ENCODE results near the gene FAM89A. TPM values are rescaled to one million over a fixed set of nuclear protein-coding genes. Genes with fewer than 3 reads are reported as not detected.

The FAM89A gene
- total RNA-seq, 1 experiment from 2014 or later = 23.6 TPM

DNA sequence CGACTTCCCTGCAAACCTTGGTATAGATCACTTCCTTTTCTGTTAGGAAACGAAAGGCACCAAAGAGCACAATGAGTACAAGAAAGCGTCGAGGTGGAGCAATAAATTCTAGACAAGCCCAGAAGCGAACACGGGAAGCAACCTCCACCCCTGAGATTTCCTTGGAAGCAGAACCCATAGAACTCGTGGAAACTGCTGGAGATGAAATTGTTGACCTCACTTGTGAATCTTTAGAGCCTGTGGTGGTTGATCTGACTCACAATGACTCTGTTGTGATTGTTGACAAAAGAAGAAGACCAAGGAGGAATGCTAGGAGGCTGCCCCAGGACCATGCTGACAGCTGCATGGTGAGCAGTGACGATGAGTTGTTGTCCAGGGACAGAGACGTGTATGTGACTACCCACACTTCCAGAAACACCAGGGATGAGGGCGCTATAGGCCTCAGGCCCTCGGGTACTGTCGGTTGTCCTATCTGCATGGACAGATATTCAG, 18.5 kb downstream of the FAM89A start:
- RAD21 ChIA-PET (ENCODE audit: low non-redundant PET in 1 of 2, low total read pairs in 2 of 2, uncharacterized antibody in 2 of 2, unreplicated experiment in 2 of 2) = no interaction called here
- H3K36me3 ChIP-seq (ENCODE audit: control insufficient read depth in 1 of 2, insufficient read depth in 2 of 2, low read length in 2 of 2) = no peaks in the 10 kb centered on the region
- H3K4me1 ChIP-seq (ENCODE audit: control insufficient read depth in 1 of 2, insufficient read depth in 2 of 2, low read length in 2 of 2) = no peaks in the 10 kb centered on the region
- H3K27ac ChIP-seq (ENCODE audit: low read depth, low read length) = no peak overlapping the region
- ATAC-seq = no peak
- DNase-seq (ENCODE audit: low read depth, low spot score) = no peak
- H3K9me2 ChIP-seq (ENCODE audit: insufficient read depth) = no peaks in the 10 kb centered on the region
- no peak overlapping the region for H3K9ac ChIP-seq (ENCODE audit: low read length)
- POLR2A ChIA-PET = no interaction called here
- CTCF ChIA-PET = no interaction called here
- no peaks in the 10 kb centered on the region for H3K27me3 ChIP-seq (ENCODE audit: insufficient read depth, low read length)
- no peak overlapping the region for H3K4me3 ChIP-seq (replicated peaks in 1 of 2; ENCODE audit: low read depth in 1 of 2, low read length in 2 of 2)
- no peak overlapping the region for H2AFZ ChIP-seq (ENCODE audit: low read depth, low read length, poor library complexity, severe bottlenecking)
- no peaks in the 10 kb centered on the region for H4K20me1 ChIP-seq (ENCODE audit: insufficient read depth)
- intact Hi-C loops (cut with micrococcal nuclease) = no loop called here
- H3K9me3 ChIP-seq (ENCODE audit: control insufficient read depth in 1 of 2, insufficient read depth in 1 of 2, low read depth in 1 of 2, low read length in 2 of 2) = no peaks in the 10 kb centered on the region
- no peak overlapping the region for H3K4me2 ChIP-seq (ENCODE audit: low read length)
- peaks cover 11% of the 10 kb centered on the region; the same call in 1 of the 2 replicates for H3K79me2 ChIP-seq (ENCODE audit: insufficient read depth, low read length)
- TF ChIP-seq, protein P1, sequence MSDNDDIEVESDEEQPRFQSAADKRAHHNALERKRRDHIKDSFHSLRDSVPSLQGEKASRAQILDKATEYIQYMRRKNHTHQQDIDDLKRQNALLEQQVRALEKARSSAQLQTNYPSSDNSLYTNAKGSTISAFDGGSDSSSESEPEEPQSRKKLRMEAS (IDR thresholded peaks at IDR 0.05) = no peak
- TF ChIP-seq CEBPB (IDR thresholded peaks at IDR 0.05; ENCODE audit: low read depth) (no peak), POLR2AphosphoS5 (IDR thresholded peaks at IDR 0.05; ENCODE audit: low read depth, low read length) (no peak), JUND (IDR thresholded peaks at IDR 0.05) (no peak), ZFX (IDR thresholded peaks at IDR 0.05) (no peak), CBX3 (IDR thresholded peaks at IDR 0.05; ENCODE audit: low read depth) (no peak), SP1 (IDR thresholded peaks at IDR 0.05; ENCODE audit: low read depth) (no peak), TCF7L2 (IDR thresholded peaks at IDR 0.05; ENCODE audit: borderline replicate concordance, extremely low read depth, insufficient read depth, insufficient read length) (no peak), EGR1 (IDR thresholded peaks at IDR 0.05; ENCODE audit: low read depth) (no peak), ELF1 (IDR thresholded peaks at IDR 0.05; ENCODE audit: borderline replicate concordance, low read depth) (no peak), RAD21 (IDR thresholded peaks at IDR 0.05; ENCODE audit: low read depth) (no peak), SRF (IDR thresholded peaks at IDR 0.05; ENCODE audit: low read depth) (no peak), SIN3A (IDR thresholded peaks at IDR 0.05; ENCODE audit: low read depth) (no peak), POLR2A (IDR thresholded peaks at IDR 0.05; ENCODE audit: borderline replicate concordance, extremely low read depth, insufficient read depth, insufficient read length) (no peak), EZH2phosphoT487 (IDR thresholded peaks at IDR 0.05; ENCODE audit: borderline replicate concordance) (no peak)
- TF ChIP-seq, protein P2, sequence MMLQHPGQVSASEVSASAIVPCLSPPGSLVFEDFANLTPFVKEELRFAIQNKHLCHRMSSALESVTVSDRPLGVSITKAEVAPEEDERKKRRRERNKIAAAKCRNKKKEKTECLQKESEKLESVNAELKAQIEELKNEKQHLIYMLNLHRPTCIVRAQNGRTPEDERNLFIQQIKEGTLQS (IDR thresholded peaks at IDR 0.05) = no peak
- TF ChIP-seq, protein P3, sequence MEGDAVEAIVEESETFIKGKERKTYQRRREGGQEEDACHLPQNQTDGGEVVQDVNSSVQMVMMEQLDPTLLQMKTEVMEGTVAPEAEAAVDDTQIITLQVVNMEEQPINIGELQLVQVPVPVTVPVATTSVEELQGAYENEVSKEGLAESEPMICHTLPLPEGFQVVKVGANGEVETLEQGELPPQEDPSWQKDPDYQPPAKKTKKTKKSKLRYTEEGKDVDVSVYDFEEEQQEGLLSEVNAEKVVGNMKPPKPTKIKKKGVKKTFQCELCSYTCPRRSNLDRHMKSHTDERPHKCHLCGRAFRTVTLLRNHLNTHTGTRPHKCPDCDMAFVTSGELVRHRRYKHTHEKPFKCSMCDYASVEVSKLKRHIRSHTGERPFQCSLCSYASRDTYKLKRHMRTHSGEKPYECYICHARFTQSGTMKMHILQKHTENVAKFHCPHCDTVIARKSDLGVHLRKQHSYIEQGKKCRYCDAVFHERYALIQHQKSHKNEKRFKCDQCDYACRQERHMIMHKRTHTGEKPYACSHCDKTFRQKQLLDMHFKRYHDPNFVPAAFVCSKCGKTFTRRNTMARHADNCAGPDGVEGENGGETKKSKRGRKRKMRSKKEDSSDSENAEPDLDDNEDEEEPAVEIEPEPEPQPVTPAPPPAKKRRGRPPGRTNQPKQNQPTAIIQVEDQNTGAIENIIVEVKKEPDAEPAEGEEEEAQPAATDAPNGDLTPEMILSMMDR (IDR thresholded peaks at IDR 0.05 in 2 of 3, conservative IDR thresholded peaks at IDR 0.05 in 1 of 3; ENCODE audit: borderline replicate concordance in 1 of 3, insufficient read depth in 1 of 3, low read depth in 2 of 3, low read length in 2 of 3) = no peak
- BruUV-seq (replicated peaks) = no TSS peak

Data from HCT116 (cell line).